PC-9 (cell line): ENCODE data around the gene YTHDC1. TPM values are rescaled to one million over a fixed set of nuclear protein-coding genes. Genes with fewer than 3 reads are reported as not detected.
A peak's percentile ranks its signal among the peaks of the same experiment; 100 is the strongest.

Experiments
- BruUV-seq: library from RNA; stranded (reverse); fragments of 400-500 nt; replicated peaks from 2 replicates; lab custom pipeline; 2021; lab: Mats Ljungman, UMichigan
- CTCF ChIA-PET: fragments of 300-600 bp; sonication (Branson Sonifier 250); formaldehyde crosslinking; loops from one replicate; lab custom pipeline; 2022; ENCODE audit warnings: antibody characterized with exemption; lab: Charles Lee
- POLR2A ChIA-PET: fragments of 300-600 bp; sonication (Branson Sonifier 250); formaldehyde crosslinking; loops from one replicate; lab custom pipeline; 2022; ENCODE audit warnings: antibody characterized with exemption; ENCODE audit not compliant: unreplicated experiment; lab: Charles Lee
- DNase-seq, 2 experiments: peaks; one replicate each; pipeline versions ENCODE4 v3.0.0 to v3.0.0-alpha.2; 2015 to 2022; ENCODE audit warnings: mixed read lengths in 1 of 2
- H2AFZ ChIP-seq: fragments of 200-600 bp; sonication (generic); 2 replicates; pipeline ENCODE4 v1.8.1; 2017; ENCODE audit warnings: antibody characterized with exemption
- H3F3A ChIP-seq: fragments of 200-600 bp; sonication (generic); 2 replicates; pipeline ENCODE4 v1.8.1; 2017; ENCODE audit warnings: antibody characterized with exemption, mild to moderate bottlenecking, low read depth; ENCODE audit not compliant: insufficient read depth
- H3K27ac ChIP-seq: fragments of 200-600 bp; sonication (generic); 2 replicates; pipeline ENCODE4 v1.6.1; 2016; ENCODE audit warnings: mixed run types
- H3K27me3 ChIP-seq: fragments of 200-600 bp; sonication (generic); 2 replicates; pipeline ENCODE4 v1.6.1; 2016; ENCODE audit warnings: low read depth, mixed run types; ENCODE audit not compliant: insufficient read depth
- H3K36me3 ChIP-seq: fragments of 200-600 bp; sonication (generic); 2 replicates; pipeline ENCODE4 v1.6.1; 2016; ENCODE audit warnings: low read depth, mixed run types
- H3K4me1 ChIP-seq: fragments of 200-600 bp; sonication (generic); replicated peaks from 2 replicates; pipeline ENCODE4 v1.6.1; 2016; ENCODE audit warnings: mixed run types; ENCODE audit not compliant: insufficient read depth
- H3K4me2 ChIP-seq: fragments of 200-600 bp; sonication (generic); 2 replicates; pipeline ENCODE4 v1.6.1; 2017; ENCODE audit warnings: mixed run types
- H3K4me3 ChIP-seq: fragments of 200-600 bp; sonication (generic); 2 replicates; pipeline ENCODE4 v1.6.1; 2016; ENCODE audit warnings: mixed run types
- H3K79me2 ChIP-seq: fragments of 200-600 bp; sonication (generic); 2 replicates; pipeline ENCODE4 v1.6.1; 2017; ENCODE audit warnings: low read depth, mixed run types
- H3K9me2 ChIP-seq: fragments of 200-600 bp; sonication (generic); 2 replicates; pipeline ENCODE4 v1.8.1; 2017; ENCODE audit warnings: mild to moderate bottlenecking; ENCODE audit not compliant: insufficient read depth
- H3K9me3 ChIP-seq: fragments of 200-600 bp; sonication (generic); 2 replicates; pipeline ENCODE4 v1.8.1; 2016; ENCODE audit warnings: low read depth; ENCODE audit not compliant: insufficient read depth
- H4K20me1 ChIP-seq: fragments of 200-600 bp; sonication (generic); 2 replicates; pipeline ENCODE4 v1.8.1; 2017; ENCODE audit not compliant: insufficient read depth
- CTCF ChIP-seq: fragments of 200-600 bp; sonication (generic); conservative IDR thresholded peaks from 2 replicates; pipeline ENCODE4 v1.6.1; 2017; ENCODE audit warnings: mixed run types, antibody characterized with exemption, mild to moderate bottlenecking, moderate library complexity
- EZH2 ChIP-seq: fragments of 200-600 bp; sonication (generic); IDR thresholded peaks from 2 replicates; pipeline ENCODE4 v1.8.0; 2017; ENCODE audit warnings: antibody characterized with exemption, low read depth
- intact Hi-C: fragments of 100-400 bp; cut with micrococcal nuclease; formaldehyde crosslinking; loops from one replicate; pipeline ENCODE4 v1.10.0; 2022; ENCODE audit not compliant: unreplicated experiment
- total RNA-seq: library from RNA; stranded (reverse); gene quantifications from 2 replicates; pipeline ENCODE4 v1.2.3, GENCODE V29; 2021

Gene YTHDC1
- total RNA-seq, 1 experiment from 2014 or later = 83.6 TPM

- H3K79me2 ChIP-seq = no peaks in the 10 kb centered on the region
- H3K27me3 ChIP-seq = no peaks in the 10 kb centered on the region
- intact Hi-C loops = no loop called here
- CTCF ChIA-PET = no interaction called here
- no peaks in the 10 kb centered on the region for H3K9me3 ChIP-seq
- TF ChIP-seq EZH2 (no peak), CTCF (no peak)
- no peaks in the 10 kb centered on the region for H3K9me2 ChIP-seq
- BruUV-seq = no TSS peak
- peaks cover 28% of the 10 kb centered on the region for H3F3A ChIP-seq
- peaks cover 34% of the 10 kb centered on the region for H3K4me1 ChIP-seq
- H2AFZ ChIP-seq = no peak overlapping the region
- H3K36me3 ChIP-seq = no peaks in the 10 kb centered on the region
- H3K27ac ChIP-seq = no peak overlapping the region
- POLR2A ChIA-PET = no interaction called here
- no peak overlapping the region for H3K4me2 ChIP-seq
- peak in 1 of 2 experiments; percentile 57 for DNase-seq
- H3K4me3 ChIP-seq = no peak overlapping the region
- H4K20me1 ChIP-seq = no peaks in the 10 kb centered on the region
Observed at GRCh38 chr4:68372588-68372987, 22.7 kb upstream of the YTHDC1 start.

- peak overlapping the region; percentile 95 for H3K27ac ChIP-seq
- H4K20me1 ChIP-seq = no peaks in the 10 kb centered on the region
- H3K79me2 ChIP-seq = no peaks in the 10 kb centered on the region
- H3K4me3 ChIP-seq = peak overlapping the region; percentile 28; the same call in 1 of the 2 replicates
- H2AFZ ChIP-seq = peak overlapping the region; percentile 34; the same call in 1 of the 2 replicates
- TF ChIP-seq EZH2 = no peak
- TF ChIP-seq CTCF = no peak
- no peaks in the 10 kb centered on the region for H3K36me3 ChIP-seq
- CTCF ChIA-PET = no interaction called here
- POLR2A ChIA-PET = interaction anchor here (0.6 kb wide), 1 partner anchor 209 kb away, joined by 6 read pairs; no protein-coding TSS in a partner anchor
- H3K9me3 ChIP-seq = 0 out of 2 replicates have a peak, but pooled peaks cover 1% of the 10 kb centered on the region
- no peaks in the 10 kb centered on the region for H3K9me2 ChIP-seq
- peak; percentile 66 to 93 for DNase-seq
- intact Hi-C loops = loop anchor here (1.0 kb wide), 2 partner anchors 8 to 20 kb away; no protein-coding TSS in a partner anchor
- no peaks in the 10 kb centered on the region for H3K27me3 ChIP-seq
- peaks cover 25% of the 10 kb centered on the region for H3F3A ChIP-seq
- no TSS peak for BruUV-seq
- H3K4me2 ChIP-seq = peak overlapping the region; percentile 61
- peaks cover 36% of the 10 kb centered on the region for H3K4me1 ChIP-seq
Observed at GRCh38 chr4:68369142-68369805, 19.4 kb upstream of the YTHDC1 start.

GRCh38 chr4:68368691-68369131, 18.8 kb upstream of the YTHDC1 start:
- TF ChIP-seq EZH2 (no peak), CTCF (no peak)
- H4K20me1 ChIP-seq = no peaks in the 10 kb centered on the region
- no peaks in the 10 kb centered on the region for H3K27me3 ChIP-seq
- peak overlapping the region; percentile 28; the same call in 1 of the 2 replicates for H3K4me3 ChIP-seq
- DNase-seq = peak; percentile 32 to 88
- peaks cover 25% of the 10 kb centered on the region for H3F3A ChIP-seq
- intact Hi-C loops = loop anchor here (1.0 kb wide), 2 partner anchors 7 to 19 kb away; no protein-coding TSS in a partner anchor
- no peak overlapping the region for H2AFZ ChIP-seq
- no peaks in the 10 kb centered on the region for H3K9me2 ChIP-seq
- H3K36me3 ChIP-seq = no peaks in the 10 kb centered on the region
- POLR2A ChIA-PET = interaction anchor here (0.7 kb wide), 1 partner anchor 22 kb away, joined by 10 read pairs; no protein-coding TSS in a partner anchor
- H3K4me2 ChIP-seq = peak overlapping the region; percentile 61
- H3K9me3 ChIP-seq = 0 out of 2 replicates have a peak, but pooled peaks cover 4% of the 10 kb centered on the region
- H3K27ac ChIP-seq = peak overlapping the region; percentile 95
- CTCF ChIA-PET = no interaction called here
- no peaks in the 10 kb centered on the region for H3K79me2 ChIP-seq
- H3K4me1 ChIP-seq = peaks cover 36% of the 10 kb centered on the region
- BruUV-seq = no TSS peak
